Spleen (tissue), 13 donors: ENCODE measurements around the gene AIF1L. TPM values are rescaled to one million over a fixed set of nuclear protein-coding genes. Genes with fewer than 3 reads are reported as not detected.

Experiments
- DNase-seq: peaks from one replicate; pipeline ENCODE4 v3.0.0-alpha.2; 2020
- H3K27ac ChIP-seq, 8 donors: fragments of 200-600 bp; sonication (generic) in 7 of 8; 1 replicate in 4 of 8; 2 replicates in 4 of 8; pipeline versions ENCODE4 v1.5.0 to v1.8.0; 2016 to 2021; ENCODE audit warnings: inconsistent platforms in 4 of 8, mild to moderate bottlenecking in 4 of 8, moderate library complexity in 1 of 8
- H3K27me3 ChIP-seq, 7 donors: fragments of 200-600 bp; sonication (generic) in 6 of 7; replicated peaks in 1 of 7; 1 replicate in 4 of 7; 2 replicates in 3 of 7; pipeline versions ENCODE4 v1.5.0 to v1.8.0; 2016 to 2021; ENCODE audit warnings: inconsistent platforms in 3 of 7, mild to moderate bottlenecking in 1 of 7
- H3K36me3 ChIP-seq, 6 donors: fragments of 200-600 bp; sonication (generic) in 5 of 6; 1 replicate in 4 of 6; 2 replicates in 2 of 6; pipeline versions ENCODE4 v1.5.0 to v1.8.0; 2016 to 2021; ENCODE audit warnings: inconsistent platforms in 2 of 6
- H3K4me1 ChIP-seq, 6 donors: fragments of 200-600 bp; sonication (generic) in 5 of 6; 1 replicate in 3 of 6; 2 replicates in 3 of 6; pipeline versions ENCODE4 v1.5.0 to v1.8.0; 2016 to 2021; ENCODE audit warnings: inconsistent platforms in 3 of 6
- H3K4me3 ChIP-seq, 8 donors: fragments of 200-600 bp; sonication (generic) in 7 of 8; 1 replicate in 4 of 8; 2 replicates in 4 of 8; pipeline versions ENCODE4 v1.5.0 to v1.8.0; 2016 to 2021; ENCODE audit warnings: inconsistent platforms in 4 of 8, mild to moderate bottlenecking in 4 of 8, moderate library complexity in 2 of 8
- H3K9me3 ChIP-seq, 8 donors: fragments of 200-600 bp; sonication (generic) in 7 of 8; 1 replicate in 4 of 8; 2 replicates in 4 of 8; pipeline versions ENCODE4 v1.5.0 to v1.8.0; 2016 to 2021; ENCODE audit warnings: inconsistent platforms in 4 of 8
- CTCF ChIP-seq, 11 experiments: fragments of 200-600 bp in 7 of 11; fragments of 450-650 bp in 4 of 11; sonication (generic) in 4 of 11; IDR thresholded peaks in 8 of 11; conservative IDR thresholded peaks in 3 of 11; 1 replicate in 7 of 11; 2 replicates in 4 of 11; pipeline versions ENCODE4 v1.4.0 to v1.8.0; 2016 to 2021; ENCODE audit warnings: antibody characterized with exemption in 11 of 11, inconsistent platforms in 4 of 11, mild to moderate bottlenecking in 1 of 11
- POLR2A ChIP-seq, 3 donors: fragments of 450-650 bp; IDR thresholded peaks; one replicate each; pipeline ENCODE4 v1.5.1; 2017; ENCODE audit warnings: antibody characterized with exemption in 3 of 3, mild to moderate bottlenecking in 1 of 3
- POLR2AphosphoS5 ChIP-seq, 3 donors: sonication (generic); formaldehyde crosslinking; IDR thresholded peaks; one replicate each; pipeline ENCODE4 v1.5.1; 2017; ENCODE audit warnings: antibody characterized with exemption in 3 of 3
- WGBS, 5 donors: extraction: QIAGEN DNeasy Blood & Tissue Kit in 3 of 5; methylation state at CpG; one replicate each; pipeline versions ENCODE4 v1.1.5 to v1.1.7; 2013 to 2018; 5-methylcytosine and 5-hydroxymethylcytosine counted together
- intact Hi-C: fragments of 100-400 bp; cut with DNase I; formaldehyde crosslinking; loops from one replicate; pipeline ENCODE4 v1.15.0; 2023; ENCODE audit warnings: low total_unique reads
- long read RNA-seq, 2 donors: transcript quantifications; one replicate each; lab custom pipeline, GENCODE V29; 2026
- polyA plus RNA-seq, 3 donors: library from polyadenylated mRNA; stranded (reverse); fragments of 200-250 nt; gene quantifications; one replicate each; pipeline ENCODE4 v1.2.1, GENCODE V29; 2013
- total RNA-seq, 7 donors: library from RNA; depleted of rRNA in 3 of 7; stranded (reverse); fragments of >200 nt in 3 of 7; fragmentation: NEBNext Ultra II Directional in 4 of 7; extraction: Animal tissue kit (Norgen Biotek cat#: 25700) in 4 of 7; gene quantifications; one replicate each; pipeline versions ENCODE4 v1.1.0 to v1.2.1, GENCODE V29; 2016 to 2021
- donor health status: healthy with polysubstance abuse.
- donor health status: DM: no; HTN: no; CAD: no; lungs with moderate emphysema.
- donor health status: DM: no; HTN: no; CAD: no.
- donor health status: Bipolar disorder and iron deficiency.
- donor health status: healthy.
- donor health status: DM: no; HTN: no; CAD: no.
- donor health status: DM: yes; HTN: yes; CAD: no.

Gene AIF1L
- total RNA-seq (100 to 1,000 TPM; 141 to 596 (median 254) TPM), polyA plus RNA-seq (100 to 1,000 TPM in 1 of 3 donors, 10 to 100 TPM in 2; 47.4 to 251 (median 59.4) TPM)
- long read RNA-seq, donor 1, transcript AIF1L-201 (6 exons, 3,364 nt) = major isoform, 13 of 14 reads
- long read RNA-seq, donor 1, partial matches to known transcripts = 0 of 14 reads
- long read RNA-seq, donor 1, other reads (novel, unspliced or antisense) = 0 of 14 reads
- long read RNA-seq, donor 2, transcript AIF1L-201 (6 exons, 3,364 nt) = major isoform, 11 of 11 reads
- long read RNA-seq, donor 2, partial matches to known transcripts = 0 of 11 reads
- long read RNA-seq, donor 2, other reads (novel, unspliced or antisense) = 0 of 11 reads

GRCh38 chr9:131096269-131097125, at the start of gene AIF1L:
Gene AIF1L, plus strand, starts transcription at chr9:131096531. Its CDS starts 99 bp downstream, at chr9:131096630.
- H3K36me3 ChIP-seq = peaks cover 0 to 23% (median 0%) of the 10 kb centered on the region in 6 donors
- 0 to 2% (median 1%) methylated on average over 32 to 94 of the region's 99 CpGs for WGBS, 5 donors
- DNase-seq = no peak
- no peaks in the 10 kb centered on the region for H3K9me3 ChIP-seq
- H3K27me3 ChIP-seq = peaks cover 4 to 59% (median 20%) of the 10 kb centered on the region in 7 donors
- H3K4me1 ChIP-seq = peaks cover 6 to 91% (median 52%) of the 10 kb centered on the region in 6 donors
- intact Hi-C loops = no loop called here
- peak within 1 kb of the TSS; percentile 31 to 77 (median 60) for H3K4me3 ChIP-seq
- peak within 1 kb of the TSS in 7 of 8 donors; percentile 41 to 90 (median 85) for H3K27ac ChIP-seq
- TF ChIP-seq CTCF (IDR thresholded peaks at IDR 0.05 in 8 of 11, conservative IDR thresholded peaks at IDR 0.05 in 3 of 11) (peak in 3 of 11 experiments; percentile 9 to 30 (median 14)), POLR2A (IDR thresholded peaks at IDR 0.05) (no peak), POLR2AphosphoS5 (IDR thresholded peaks at IDR 0.05) (peak; percentile 55 to 79 (median 78))

- 13 to 37% (median 15%) methylated on average over 13 to 35 of the region's 35 CpGs for WGBS, 5 donors
- Histone ChIP-seq H3K9me3 (no peaks in the 10 kb centered on the region), H3K27me3 (peaks cover 0 to 6% (median 0%) of the 10 kb centered on the region in 7 donors), H3K4me1 (peaks cover 0 to 31% (median 15%) of the 10 kb centered on the region in 6 donors), H3K4me3 (peak overlapping the region in 1 of 8 donors; percentile 38), H3K36me3 (no peaks in the 10 kb centered on the region), H3K27ac (no peak overlapping the region)
- peak in 2 of 3 donors; percentile 54 to 68 for TF ChIP-seq POLR2AphosphoS5 (IDR thresholded peaks at IDR 0.05)
- TF ChIP-seq POLR2A (IDR thresholded peaks at IDR 0.05) = no peak
- peak; percentile 60 to 93 (median 84) for TF ChIP-seq CTCF (IDR thresholded peaks at IDR 0.05 in 8 of 11, conservative IDR thresholded peaks at IDR 0.05 in 3 of 11)
- intact Hi-C loops = loop anchor here (5.0 kb wide), 1 partner anchor 344 kb away; no protein-coding TSS in a partner anchor
- peak; percentile 92 for DNase-seq
These were observed 49.6 kb upstream of the AIF1L start for GRCh38 chr9:131046581-131047202.

GRCh38 chr9:131048332-131048731, 48.0 kb upstream of the AIF1L start:
- no peak for TF ChIP-seq POLR2AphosphoS5 (IDR thresholded peaks at IDR 0.05)
- TF ChIP-seq CTCF (IDR thresholded peaks at IDR 0.05 in 8 of 11, conservative IDR thresholded peaks at IDR 0.05 in 3 of 11) = no peak
- no peak for TF ChIP-seq POLR2A (IDR thresholded peaks at IDR 0.05)
- intact Hi-C loops = loop anchor here (5.0 kb wide), 1 partner anchor 346 kb away; no protein-coding TSS in a partner anchor
- WGBS, 5 donors = 35 to 63% (median 46%) methylated on average over 5 to 6 of the region's 6 CpGs

More at GRCh38 chr9:131048332-131048731, 48.0 kb upstream of the AIF1L start:
- no peak for DNase-seq
- H3K4me1 ChIP-seq = peaks cover 0 to 24% (median 9%) of the 10 kb centered on the region in 6 donors
- H3K27me3 ChIP-seq = peaks cover 0 to 15% (median 0%) of the 10 kb centered on the region in 7 donors
- H3K27ac ChIP-seq = no peak overlapping the region
- H3K36me3 ChIP-seq = no peaks in the 10 kb centered on the region
- H3K9me3 ChIP-seq = no peaks in the 10 kb centered on the region
- no peak overlapping the region for H3K4me3 ChIP-seq
